DND-41 (cell line): ENCODE data around the gene WNT3.

Experiments used
- EZH2 ChIP-seq: IDR thresholded peaks from 3 replicates; pipeline ENCODE4 v1.6.1; 2012; ENCODE audit warnings: borderline replicate concordance, low read depth, mild to moderate bottlenecking, moderate library complexity, low read length, inconsistent platforms; ENCODE audit not compliant: severe bottlenecking
- TF ChIP-seq, protein P1 (sequence below): IDR thresholded peaks from 2 replicates; pipeline ENCODE4 v1.5.1; 2012; ENCODE audit warnings: borderline replicate concordance, low read length, moderate library complexity, mild to moderate bottlenecking; ENCODE audit not compliant: poor library complexity, severe bottlenecking; ENCODE audit errors: extremely low read depth

DNA sequence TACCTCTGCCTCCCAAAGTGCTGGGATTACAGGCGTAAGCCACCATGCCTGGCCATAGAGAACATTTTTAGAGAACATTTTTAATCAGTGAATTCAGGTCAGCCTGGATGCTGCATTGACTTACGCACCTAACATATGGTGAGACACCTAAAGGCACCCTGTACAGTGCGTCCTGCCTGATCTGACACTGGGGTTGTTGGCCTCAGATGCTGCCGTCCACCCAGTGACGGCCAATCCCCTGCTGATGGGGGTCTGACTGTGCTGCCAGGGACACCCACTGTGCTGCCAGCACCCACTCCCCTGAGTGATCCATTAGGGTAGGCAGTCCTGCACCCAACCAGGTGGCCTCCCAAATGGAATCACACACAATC, 38.5 kb downstream of the WNT3 start:
- TF ChIP-seq EZH2: no peak
- TF ChIP-seq, protein P1, sequence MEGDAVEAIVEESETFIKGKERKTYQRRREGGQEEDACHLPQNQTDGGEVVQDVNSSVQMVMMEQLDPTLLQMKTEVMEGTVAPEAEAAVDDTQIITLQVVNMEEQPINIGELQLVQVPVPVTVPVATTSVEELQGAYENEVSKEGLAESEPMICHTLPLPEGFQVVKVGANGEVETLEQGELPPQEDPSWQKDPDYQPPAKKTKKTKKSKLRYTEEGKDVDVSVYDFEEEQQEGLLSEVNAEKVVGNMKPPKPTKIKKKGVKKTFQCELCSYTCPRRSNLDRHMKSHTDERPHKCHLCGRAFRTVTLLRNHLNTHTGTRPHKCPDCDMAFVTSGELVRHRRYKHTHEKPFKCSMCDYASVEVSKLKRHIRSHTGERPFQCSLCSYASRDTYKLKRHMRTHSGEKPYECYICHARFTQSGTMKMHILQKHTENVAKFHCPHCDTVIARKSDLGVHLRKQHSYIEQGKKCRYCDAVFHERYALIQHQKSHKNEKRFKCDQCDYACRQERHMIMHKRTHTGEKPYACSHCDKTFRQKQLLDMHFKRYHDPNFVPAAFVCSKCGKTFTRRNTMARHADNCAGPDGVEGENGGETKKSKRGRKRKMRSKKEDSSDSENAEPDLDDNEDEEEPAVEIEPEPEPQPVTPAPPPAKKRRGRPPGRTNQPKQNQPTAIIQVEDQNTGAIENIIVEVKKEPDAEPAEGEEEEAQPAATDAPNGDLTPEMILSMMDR: no peak
